ENCODE results near the gene MYRIP.
"Not testable (repeated sequence)": the region's sequence is repeated elsewhere in the genome, so short reads cannot be mapped to it uniquely, and the experiment has no call there.

Gene MYRIP

GRCh38 chr3:40022297-40022827, 213.0 kb downstream of the MYRIP start:
- no peak overlapping the region for H3K4me2 ChIP-seq (ENCODE audit: low read depth, low read length, poor library complexity, severe bottlenecking)

GRCh38 chr3:40024526-40024925, 215.1 kb downstream of the MYRIP start:
- no peak overlapping the region for H3K27ac ChIP-seq (ENCODE audit: low read depth, low read length)
- H3K9me2 ChIP-seq (replicated peaks; ENCODE audit: insufficient read depth, low read length): no peaks in the 10 kb centered on the region
- H3K4me3 ChIP-seq (ENCODE audit: insufficient read depth, low read length, poor library complexity, severe bottlenecking): no peak overlapping the region
- H3K79me2 ChIP-seq (ENCODE audit: insufficient read depth, low read length): no peaks in the 10 kb centered on the region
- 0 out of 2 replicates have a peak, but pooled peaks cover 4% of the 10 kb centered on the region for H3K9me3 ChIP-seq (ENCODE audit: insufficient read depth, low read length)
- no peak overlapping the region for H2AFZ ChIP-seq (ENCODE audit: low read depth, low read length, severe bottlenecking)
- TF ChIP-seq CTCF (IDR thresholded peaks at IDR 0.05; ENCODE audit: insufficient read depth, low read length, poor library complexity, severe bottlenecking) (no peak), EZH2phosphoT487 (conservative IDR thresholded peaks at IDR 0.05; ENCODE audit: low read length) (no peak)
- no peak overlapping the region for H3K9ac ChIP-seq (ENCODE audit: low read length)
- H3K27me3 ChIP-seq (ENCODE audit: low read length): no peaks in the 10 kb centered on the region
- no peaks in the 10 kb centered on the region for H4K20me1 ChIP-seq (ENCODE audit: low read depth, low read length)
- H3F3A ChIP-seq (ENCODE audit: insufficient read depth): no peaks in the 10 kb centered on the region
- no peak overlapping the region for H3K4me2 ChIP-seq (ENCODE audit: low read depth, low read length, poor library complexity, severe bottlenecking)
- no peaks in the 10 kb centered on the region for H3K36me3 ChIP-seq (ENCODE audit: low read length)

More at GRCh38 chr3:40022297-40022827, 213.0 kb downstream of the MYRIP start:
- Histone ChIP-seq H3K4me3 (ENCODE audit: insufficient read depth, low read length, poor library complexity, severe bottlenecking) (no peak overlapping the region), H2AFZ (ENCODE audit: low read depth, low read length, severe bottlenecking) (no peak overlapping the region), H4K20me1 (ENCODE audit: low read depth, low read length) (no peaks in the 10 kb centered on the region), H3K36me3 (ENCODE audit: low read length) (no peaks in the 10 kb centered on the region), H3K9me2 (replicated peaks; ENCODE audit: insufficient read depth, low read length) (no peaks in the 10 kb centered on the region), H3K27me3 (ENCODE audit: low read length) (no peaks in the 10 kb centered on the region), H3K79me2 (ENCODE audit: insufficient read depth, low read length) (no peaks in the 10 kb centered on the region), H3K27ac (ENCODE audit: low read depth, low read length) (no peak overlapping the region), H3K9me3 (ENCODE audit: insufficient read depth, low read length) (0 out of 2 replicates have a peak, but pooled peaks cover 4% of the 10 kb centered on the region), H3K9ac (ENCODE audit: low read length) (no peak overlapping the region), H3F3A (ENCODE audit: insufficient read depth) (no peaks in the 10 kb centered on the region)
- TF ChIP-seq EZH2phosphoT487 (conservative IDR thresholded peaks at IDR 0.05; ENCODE audit: low read length) (no peak), CTCF (IDR thresholded peaks at IDR 0.05; ENCODE audit: insufficient read depth, low read length, poor library complexity, severe bottlenecking) (no peak)

GRCh38 chr3:40025892-40026291, 216.5 kb downstream of the MYRIP start:
- not testable (repeated sequence) for H3K27ac ChIP-seq (ENCODE audit: low read depth, low read length); H2AFZ ChIP-seq (ENCODE audit: low read depth, low read length, severe bottlenecking); H3K9me3 ChIP-seq (ENCODE audit: insufficient read depth, low read length); H3K27me3 ChIP-seq (ENCODE audit: low read length); H4K20me1 ChIP-seq (ENCODE audit: low read depth, low read length); H3K79me2 ChIP-seq (ENCODE audit: insufficient read depth, low read length); H3K36me3 ChIP-seq (ENCODE audit: low read length); H3K9ac ChIP-seq (ENCODE audit: low read length); H3K4me2 ChIP-seq (ENCODE audit: low read depth, low read length, poor library complexity, severe bottlenecking); H3F3A ChIP-seq (ENCODE audit: insufficient read depth); H3K9me2 ChIP-seq (replicated peaks; ENCODE audit: insufficient read depth, low read length); H3K4me3 ChIP-seq (ENCODE audit: insufficient read depth, low read length, poor library complexity, severe bottlenecking)

GRCh38 chr3:40035177-40035576, 225.8 kb downstream of the MYRIP start:
- Histone ChIP-seq H3K4me3 (ENCODE audit: insufficient read depth, low read length, poor library complexity, severe bottlenecking) (no peak overlapping the region), H3K9me3 (ENCODE audit: insufficient read depth, low read length) (no peaks in the 10 kb centered on the region), H3K9me2 (replicated peaks; ENCODE audit: insufficient read depth, low read length) (no peaks in the 10 kb centered on the region), H2AFZ (ENCODE audit: low read depth, low read length, severe bottlenecking) (no peak overlapping the region), H3K27me3 (ENCODE audit: low read length) (no peaks in the 10 kb centered on the region), H3K79me2 (ENCODE audit: insufficient read depth, low read length) (no peaks in the 10 kb centered on the region), H3F3A (ENCODE audit: insufficient read depth) (no peaks in the 10 kb centered on the region), H3K9ac (ENCODE audit: low read length) (no peak overlapping the region), H3K36me3 (ENCODE audit: low read length) (no peaks in the 10 kb centered on the region), H3K27ac (ENCODE audit: low read depth, low read length) (no peak overlapping the region), H4K20me1 (ENCODE audit: low read depth, low read length) (no peaks in the 10 kb centered on the region), H3K4me2 (ENCODE audit: low read depth, low read length, poor library complexity, severe bottlenecking) (no peak overlapping the region)
- TF ChIP-seq EZH2phosphoT487 (conservative IDR thresholded peaks at IDR 0.05; ENCODE audit: low read length) (no peak), CTCF (IDR thresholded peaks at IDR 0.05; ENCODE audit: insufficient read depth, low read length, poor library complexity, severe bottlenecking) (no peak)

Measured in SU-DHL-6 (cell line).